HUES6 (cell line): Measurements from ENCODE around the gene TMPRSS4.

Experiments
- H3K27ac ChIP-seq: 2 replicates; pipeline ENCODE4 v1.7.0; 2013; ENCODE audit warnings: low read depth, mild to moderate bottlenecking, low read length, inconsistent platforms
- H3K27me3 ChIP-seq: 2 replicates; pipeline ENCODE4 v1.6.1; 2013; ENCODE audit warnings: low read length; ENCODE audit not compliant: control insufficient read depth, insufficient read depth
- H3K36me3 ChIP-seq: 2 replicates; pipeline ENCODE4 v1.6.1; 2013; ENCODE audit warnings: low read length; ENCODE audit not compliant: control insufficient read depth, insufficient read depth
- H3K4me1 ChIP-seq: 2 replicates; pipeline ENCODE4 v1.6.1; 2013; ENCODE audit warnings: low read length; ENCODE audit not compliant: control insufficient read depth, insufficient read depth
- H3K4me3 ChIP-seq: 2 replicates; pipeline ENCODE4 v1.5.1; 2013; ENCODE audit warnings: low read depth, low read length
- H3K9ac ChIP-seq: one replicate; pipeline ENCODE4 v1.6.1; 2013; ENCODE audit warnings: mild to moderate bottlenecking, low read length
- H3K9me3 ChIP-seq: 2 replicates; pipeline ENCODE4 v1.6.1; 2013; ENCODE audit warnings: low read depth, low read length; ENCODE audit not compliant: control insufficient read depth, insufficient read depth

TMPRSS4 gene

DNA sequence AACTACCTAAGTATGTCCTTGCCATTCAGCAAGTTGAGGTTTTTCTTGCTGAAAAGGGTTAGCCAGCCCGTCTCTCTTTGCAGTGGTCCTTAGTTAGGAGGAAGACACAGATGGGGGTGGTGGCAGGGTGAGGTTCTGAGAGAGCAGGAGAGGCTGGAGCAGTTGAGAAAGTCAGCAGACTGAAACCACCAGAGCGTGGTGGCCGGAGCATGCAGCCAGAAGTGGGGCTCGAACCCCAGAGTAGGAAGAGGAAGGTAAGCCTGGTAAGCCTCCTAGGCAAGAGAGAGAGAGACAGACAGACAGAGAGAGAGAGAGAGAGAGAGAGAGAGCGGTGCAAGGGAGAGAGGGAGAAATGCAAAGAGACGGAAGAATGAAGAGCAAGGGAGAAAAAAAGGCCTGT lies 84.9 kb downstream of the TMPRSS4 start:
- Histone ChIP-seq H3K4me3 (no peak overlapping the region), H3K27me3 (peaks cover 80% of the 10 kb centered on the region), H3K9me3 (no peaks in the 10 kb centered on the region), H3K9ac (no peak overlapping the region), H3K36me3 (no peaks in the 10 kb centered on the region), H3K27ac (no peak overlapping the region), H3K4me1 (peaks cover 22% of the 10 kb centered on the region)

- H3K27me3 ChIP-seq = peaks cover 79% of the 10 kb centered on the region
- no peak overlapping the region for H3K9ac ChIP-seq
- H3K27ac ChIP-seq = no peak overlapping the region
- no peaks in the 10 kb centered on the region for H3K36me3 ChIP-seq
- no peak overlapping the region for H3K4me3 ChIP-seq
- H3K9me3 ChIP-seq = no peaks in the 10 kb centered on the region
- H3K4me1 ChIP-seq = peaks cover 11% of the 10 kb centered on the region
Observed at GRCh38 chr11:118162846-118163245, 86.0 kb downstream of the TMPRSS4 start.

GRCh38 chr11:118163494-118163893 lies 86.6 kb downstream of the TMPRSS4 start:
- H3K9ac ChIP-seq = no peak overlapping the region
- no peak overlapping the region for H3K4me3 ChIP-seq
- peaks cover 8% of the 10 kb centered on the region for H3K4me1 ChIP-seq
- H3K9me3 ChIP-seq = no peaks in the 10 kb centered on the region
- peaks cover 79% of the 10 kb centered on the region for H3K27me3 ChIP-seq
- H3K36me3 ChIP-seq = no peaks in the 10 kb centered on the region
- H3K27ac ChIP-seq = no peak overlapping the region

- Histone ChIP-seq H3K9ac (no peak overlapping the region), H3K4me1 (peaks cover 8% of the 10 kb centered on the region), H3K27me3 (peaks cover 79% of the 10 kb centered on the region), H3K9me3 (no peaks in the 10 kb centered on the region), H3K4me3 (no peak overlapping the region), H3K36me3 (no peaks in the 10 kb centered on the region), H3K27ac (no peak overlapping the region)
Observed at GRCh38 chr11:118164885-118165284, 88.0 kb downstream of the TMPRSS4 start.

DNA sequence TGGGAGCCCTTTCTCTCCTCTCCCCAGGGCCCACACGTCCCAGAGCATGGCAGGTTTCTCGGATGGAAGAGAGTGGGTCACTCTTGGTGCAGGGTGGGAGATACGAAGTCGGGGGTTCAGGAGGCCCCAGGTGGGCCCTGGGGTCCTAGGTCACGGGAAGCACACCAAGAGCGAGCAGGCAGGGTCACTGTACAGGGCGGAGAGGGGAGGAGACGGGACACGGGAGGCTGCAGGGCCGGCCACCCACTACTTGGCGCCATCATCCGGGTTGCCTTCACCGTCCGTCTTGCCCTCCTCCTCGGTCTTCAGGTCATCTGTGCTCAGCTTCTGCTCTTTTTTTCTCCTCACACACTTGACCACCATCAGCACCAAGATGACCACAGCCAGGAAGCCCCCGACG lies 89.8 kb downstream of the TMPRSS4 start:
- H3K4me1 ChIP-seq = peaks cover 21% of the 10 kb centered on the region
- H3K9ac ChIP-seq = no peak overlapping the region
- no peak overlapping the region for H3K4me3 ChIP-seq
- H3K27me3 ChIP-seq = peaks cover 78% of the 10 kb centered on the region
- no peaks in the 10 kb centered on the region for H3K9me3 ChIP-seq
- H3K27ac ChIP-seq = no peak overlapping the region
- H3K36me3 ChIP-seq = no peaks in the 10 kb centered on the region

DNA sequence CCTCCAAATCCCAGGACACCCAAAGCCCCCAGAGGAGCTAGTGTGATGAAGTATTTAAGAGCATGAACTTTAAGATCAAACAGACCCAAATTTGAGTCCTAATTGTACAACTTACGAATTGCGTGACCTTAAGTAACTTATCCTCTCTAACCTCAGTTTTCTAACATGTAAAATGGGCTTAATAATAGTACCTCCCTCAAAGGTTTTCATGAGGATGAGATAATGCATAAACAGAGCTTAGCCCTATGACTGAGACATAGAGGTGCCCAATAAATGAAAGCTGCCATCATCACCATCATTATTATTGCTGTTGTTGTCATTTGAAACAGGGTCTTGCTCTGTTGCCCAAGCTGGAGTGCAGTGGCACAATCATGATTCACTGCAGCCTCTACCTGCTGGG lies 90.4 kb downstream of the TMPRSS4 start:
- Histone ChIP-seq H3K9ac (no peak overlapping the region), H3K4me3 (no peak overlapping the region), H3K4me1 (peaks cover 25% of the 10 kb centered on the region), H3K9me3 (no peaks in the 10 kb centered on the region), H3K27me3 (peaks cover 77% of the 10 kb centered on the region), H3K27ac (no peak overlapping the region), H3K36me3 (no peaks in the 10 kb centered on the region)

GRCh38 chr11:118167906-118168305 lies 91.0 kb downstream of the TMPRSS4 start:
- Histone ChIP-seq H3K9me3 (no peaks in the 10 kb centered on the region), H3K27me3 (peaks cover 77% of the 10 kb centered on the region), H3K27ac (no peak overlapping the region), H3K4me3 (no peak overlapping the region), H3K36me3 (no peaks in the 10 kb centered on the region), H3K4me1 (peaks cover 25% of the 10 kb centered on the region), H3K9ac (no peak overlapping the region)

DNA sequence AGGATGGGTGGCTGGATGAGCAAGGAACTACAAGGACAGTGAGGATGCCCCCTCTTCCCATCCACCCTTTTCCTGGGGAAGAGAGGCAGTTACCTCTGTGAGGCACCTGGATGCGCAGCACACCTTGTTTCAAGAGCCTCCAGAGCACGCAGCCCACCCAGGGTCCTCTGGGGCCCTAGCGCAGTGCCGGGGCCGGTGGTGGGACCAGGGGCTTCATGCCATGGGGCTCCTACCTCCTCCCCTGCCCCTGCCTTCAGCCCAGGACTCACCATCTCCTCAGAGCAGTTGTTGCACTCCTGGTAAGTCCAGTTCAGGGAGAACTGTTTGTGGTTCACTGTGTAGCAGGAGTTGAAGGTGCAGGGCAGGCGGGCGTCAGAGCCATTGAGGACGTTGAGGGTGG lies 91.4 kb downstream of the TMPRSS4 start:
- Histone ChIP-seq H3K27me3 (peaks cover 77% of the 10 kb centered on the region), H3K9me3 (no peaks in the 10 kb centered on the region), H3K27ac (no peak overlapping the region), H3K9ac (no peak overlapping the region), H3K4me1 (peaks cover 25% of the 10 kb centered on the region), H3K4me3 (no peak overlapping the region), H3K36me3 (no peaks in the 10 kb centered on the region)

- no peak overlapping the region for H3K4me3 ChIP-seq
- no peak overlapping the region for H3K9ac ChIP-seq
- H3K9me3 ChIP-seq = no peaks in the 10 kb centered on the region
- H3K36me3 ChIP-seq = no peaks in the 10 kb centered on the region
- no peak overlapping the region for H3K27ac ChIP-seq
- peaks cover 25% of the 10 kb centered on the region for H3K4me1 ChIP-seq
- peaks cover 77% of the 10 kb centered on the region for H3K27me3 ChIP-seq
Observed at GRCh38 chr11:118168751-118169150, 91.9 kb downstream of the TMPRSS4 start.

- Histone ChIP-seq H3K4me3 (no peak overlapping the region), H3K9me3 (no peaks in the 10 kb centered on the region), H3K27me3 (peaks cover 75% of the 10 kb centered on the region), H3K4me1 (peaks cover 27% of the 10 kb centered on the region), H3K36me3 (no peaks in the 10 kb centered on the region), H3K9ac (no peak overlapping the region), H3K27ac (no peak overlapping the region)
Observed at GRCh38 chr11:118169300-118170140, 92.6 kb downstream of the TMPRSS4 start.

DNA sequence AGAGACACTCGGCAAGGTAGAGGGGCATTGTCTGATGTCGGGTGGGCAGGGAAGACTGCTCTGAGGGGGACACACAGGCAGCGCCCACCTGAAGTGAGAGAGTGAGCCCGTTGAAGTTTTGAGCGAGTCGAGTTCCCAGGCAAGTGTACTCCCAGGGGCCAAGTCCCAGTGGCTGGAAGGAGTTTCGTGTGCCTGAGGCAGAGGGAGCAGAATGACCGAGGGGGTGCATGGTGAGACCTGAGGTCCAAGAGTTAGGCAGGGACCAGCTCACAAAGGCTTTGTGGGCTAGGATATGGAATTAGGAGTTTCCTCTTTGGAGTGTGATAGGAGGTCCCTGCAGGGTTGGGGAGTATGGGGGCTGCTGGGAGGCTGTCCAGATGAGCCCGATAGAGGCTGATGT lies 93.4 kb downstream of the TMPRSS4 start:
- no peak overlapping the region for H3K4me3 ChIP-seq
- H3K9ac ChIP-seq = no peak overlapping the region
- no peaks in the 10 kb centered on the region for H3K9me3 ChIP-seq
- no peak overlapping the region for H3K27ac ChIP-seq
- no peaks in the 10 kb centered on the region for H3K36me3 ChIP-seq
- peaks cover 78% of the 10 kb centered on the region for H3K27me3 ChIP-seq
- H3K4me1 ChIP-seq = peaks cover 35% of the 10 kb centered on the region
